ENCODE results near the gene PXMP4. TPM values are rescaled to one million over a fixed set of nuclear protein-coding genes. Genes with fewer than 3 reads are reported as not detected.
A peak's percentile ranks its signal among the peaks of the same experiment; 100 is the strongest.

PXMP4 gene
- total RNA-seq, 1 donor from 2014 or later, result 9.4 TPM

GRCh38 chr20:33707668-33708067 lies 12.4 kb downstream of the PXMP4 start:
- peaks cover 3% of the 10 kb centered on the region for H3K36me3 Mint-ChIP-seq (ENCODE audit: unreplicated experiment)
- no peak for DNase-seq
- peaks cover 4% of the 10 kb centered on the region for H3K9me3 Mint-ChIP-seq (ENCODE audit: unreplicated experiment)
- no peak overlapping the region for H3K4me3 Mint-ChIP-seq (ENCODE audit: unreplicated experiment)
- H3K4me1 Mint-ChIP-seq (ENCODE audit: low read depth, unreplicated experiment), result peaks cover 23% of the 10 kb centered on the region
- peaks cover 4% of the 10 kb centered on the region for H3K27me3 Mint-ChIP-seq (ENCODE audit: unreplicated experiment)
- no peak for TF ChIP-seq CTCF (IDR thresholded peaks at IDR 0.05; ENCODE audit: partially characterized antibody, unreplicated experiment)
- no peak overlapping the region for H3K27ac Mint-ChIP-seq (ENCODE audit: unreplicated experiment)

- DNase-seq, result no peak
- Mint-ChIP-seq H3K27me3 (ENCODE audit: unreplicated experiment) (peaks cover 12% of the 10 kb centered on the region), H3K27ac (ENCODE audit: unreplicated experiment) (no peak overlapping the region), H3K36me3 (ENCODE audit: unreplicated experiment) (peaks cover 4% of the 10 kb centered on the region), H3K4me1 (ENCODE audit: low read depth, unreplicated experiment) (peaks cover 16% of the 10 kb centered on the region), H3K4me3 (ENCODE audit: unreplicated experiment) (no peak overlapping the region), H3K9me3 (ENCODE audit: unreplicated experiment) (peaks cover 9% of the 10 kb centered on the region)
- TF ChIP-seq CTCF (IDR thresholded peaks at IDR 0.05; ENCODE audit: partially characterized antibody, unreplicated experiment), result no peak
Measured at GRCh38 chr20:33704197-33704924, 15.7 kb downstream of the PXMP4 start.

- DNase-seq, result no peak
- Mint-ChIP-seq H3K36me3 (ENCODE audit: unreplicated experiment) (peaks cover 4% of the 10 kb centered on the region), H3K9me3 (ENCODE audit: unreplicated experiment) (peaks cover 9% of the 10 kb centered on the region), H3K27me3 (ENCODE audit: unreplicated experiment) (peaks cover 12% of the 10 kb centered on the region), H3K27ac (ENCODE audit: unreplicated experiment) (peak overlapping the region; percentile 98), H3K4me3 (ENCODE audit: unreplicated experiment) (no peak overlapping the region), H3K4me1 (ENCODE audit: low read depth, unreplicated experiment) (peaks cover 13% of the 10 kb centered on the region)
- no peak for TF ChIP-seq CTCF (IDR thresholded peaks at IDR 0.05; ENCODE audit: partially characterized antibody, unreplicated experiment)
Measured at GRCh38 chr20:33703498-33704137, 16.5 kb downstream of the PXMP4 start.

GRCh38 chr20:33702861-33703260 lies 17.2 kb downstream of the PXMP4 start:
- H3K4me1 Mint-ChIP-seq (ENCODE audit: low read depth, unreplicated experiment), result peaks cover 13% of the 10 kb centered on the region
- no peak for TF ChIP-seq CTCF (IDR thresholded peaks at IDR 0.05; ENCODE audit: partially characterized antibody, unreplicated experiment)
- H3K4me3 Mint-ChIP-seq (ENCODE audit: unreplicated experiment), result peak overlapping the region; percentile 84
- peaks cover 12% of the 10 kb centered on the region for H3K27me3 Mint-ChIP-seq (ENCODE audit: unreplicated experiment)
- peaks cover 11% of the 10 kb centered on the region for H3K9me3 Mint-ChIP-seq (ENCODE audit: unreplicated experiment)
- H3K27ac Mint-ChIP-seq (ENCODE audit: unreplicated experiment), result peak overlapping the region; percentile 98
- peaks cover 4% of the 10 kb centered on the region for H3K36me3 Mint-ChIP-seq (ENCODE audit: unreplicated experiment)
- DNase-seq, result peak; percentile 75
